Esophagus squamous epithelium (tissue), 5 donors: Measurements from ENCODE around the gene R3HDM4. TPM values are rescaled to one million over a fixed set of nuclear protein-coding genes. Genes with fewer than 3 reads are reported as not detected.
A peak's percentile ranks its signal among the peaks of the same experiment; 100 is the strongest.

Experiments
- DNase-seq: peaks from one replicate; lab custom pipeline; 2025; lab: John Stamatoyannopoulos, UW
- H3K27ac ChIP-seq, 4 donors: fragments of 200-600 bp; sonication (generic); one replicate each; pipeline ENCODE4 v1.5.1; 2016 to 2019; ENCODE audit warnings: mild to moderate bottlenecking in 1 of 4
- H3K27me3 ChIP-seq, 4 donors: fragments of 200-600 bp; sonication (generic); 1 replicate in 3 of 4; 2 replicates in 1 of 4; pipeline versions ENCODE4 v1.5.1 to v1.6.0; 2017 to 2021; ENCODE audit warnings: antibody characterized with exemption in 1 of 4
- H3K36me3 ChIP-seq, 3 donors: fragments of 200-600 bp; sonication (generic); one replicate each; pipeline ENCODE4 v1.5.1; 2016 to 2019
- H3K4me1 ChIP-seq, 3 donors: fragments of 200-600 bp; sonication (generic); one replicate each; pipeline ENCODE4 v1.5.1; 2017 to 2019
- H3K4me3 ChIP-seq, 4 donors: fragments of 200-600 bp; sonication (generic); 1 replicate in 3 of 4; 2 replicates in 1 of 4; pipeline ENCODE4 v1.5.1; 2016 to 2019; ENCODE audit warnings: mild to moderate bottlenecking in 2 of 4, moderate library complexity in 1 of 4
- H3K9me3 ChIP-seq, 3 donors: fragments of 200-600 bp; sonication (generic); one replicate each; pipeline ENCODE4 v1.5.1; 2016 to 2019
- CTCF ChIP-seq, 6 experiments: fragments of 450-650 bp in 4 of 6; fragments of 200-600 bp in 2 of 6; sonication (generic) in 2 of 6; IDR thresholded peaks; one replicate each; pipeline ENCODE4 v1.5.1; 2016 to 2019; ENCODE audit warnings: antibody characterized with exemption in 6 of 6, mild to moderate bottlenecking in 4 of 6, moderate library complexity in 4 of 6
- POLR2A ChIP-seq, 4 donors: fragments of 450-650 bp; IDR thresholded peaks; one replicate each; pipeline ENCODE4 v1.6.1; 2017; ENCODE audit warnings: antibody characterized with exemption in 4 of 4, mild to moderate bottlenecking in 4 of 4, moderate library complexity in 3 of 4
- WGBS, 2 donors: methylation state at CpG; one replicate each; pipeline ENCODE4 v1.1.5; 2018; 5-methylcytosine and 5-hydroxymethylcytosine counted together
- intact Hi-C: fragments of 100-400 bp; cut with DNase I; formaldehyde crosslinking; loops from one replicate; pipeline ENCODE4 v1.15.0; 2022
- total RNA-seq, 4 donors: library from RNA; depleted of rRNA; stranded (reverse); fragments of >200 nt; gene quantifications; one replicate each; pipeline ENCODE4 v1.1.0, GENCODE V29; 2016
- donor health status: DM: yes; HTN: yes; CAD: no.

R3HDM4 gene
- total RNA-seq, 4 donors from 2014 or later, result 42.9 to 83.7 (median 62.4) TPM

GRCh38 chr19:885536-886224 is 27.3 kb downstream of the R3HDM4 start:
- peaks cover 0 to 11% (median 0%) of the 10 kb centered on the region in 3 donors for H3K4me1 ChIP-seq
- no peak for DNase-seq
- intact Hi-C loops, result no loop called here
- no peaks in the 10 kb centered on the region for H3K9me3 ChIP-seq
- no peaks in the 10 kb centered on the region for H3K27me3 ChIP-seq
- peaks cover 36 to 100% (median 59%) of the 10 kb centered on the region in 3 donors for H3K36me3 ChIP-seq
- WGBS, 2 donors, result 93 to 95% methylated on average over 17 to 31 of the region's 64 CpGs
- no peak overlapping the region for H3K27ac ChIP-seq
- TF ChIP-seq POLR2A (IDR thresholded peaks at IDR 0.05) (no peak), CTCF (IDR thresholded peaks at IDR 0.05) (no peak)
- no peak overlapping the region for H3K4me3 ChIP-seq

- intact Hi-C loops, result no loop called here
- no peak overlapping the region for H3K27ac ChIP-seq
- no peak for TF ChIP-seq POLR2A (IDR thresholded peaks at IDR 0.05)
- TF ChIP-seq CTCF (IDR thresholded peaks at IDR 0.05), result no peak
- no peak for DNase-seq
- no peaks in the 10 kb centered on the region for H3K9me3 ChIP-seq
- H3K36me3 ChIP-seq, result peaks cover 38 to 100% (median 50%) of the 10 kb centered on the region in 3 donors
- WGBS, 2 donors, result 91% methylated on average over 7 of the region's 51 CpGs; no CpG with 5 or more reads in 1 of the 2 donors
- no peak overlapping the region for H3K4me3 ChIP-seq
- H3K4me1 ChIP-seq, result peaks cover 0 to 10% (median 0%) of the 10 kb centered on the region in 3 donors
- no peaks in the 10 kb centered on the region for H3K27me3 ChIP-seq
These were observed 28.4 kb downstream of the R3HDM4 start for GRCh38 chr19:884420-885211.

- 54 to 56% methylated on average over 3 to 10 of the region's 22 CpGs for WGBS, 2 donors
- H3K4me3 ChIP-seq, result no peak overlapping the region
- H3K4me1 ChIP-seq, result peaks cover 0 to 10% (median 0%) of the 10 kb centered on the region in 3 donors
- DNase-seq, result no peak
- H3K36me3 ChIP-seq, result peaks cover 33 to 100% (median 47%) of the 10 kb centered on the region in 3 donors
- intact Hi-C loops, result no loop called here
- TF ChIP-seq POLR2A (IDR thresholded peaks at IDR 0.05) (no peak), CTCF (IDR thresholded peaks at IDR 0.05) (peak in 4 of 6 experiments; percentile 11 to 72 (median 40))
- no peaks in the 10 kb centered on the region for H3K27me3 ChIP-seq
- H3K9me3 ChIP-seq, result no peaks in the 10 kb centered on the region
- H3K27ac ChIP-seq, result no peak overlapping the region
These were observed 29.3 kb downstream of the R3HDM4 start for GRCh38 chr19:883661-884211.

GRCh38 chr19:882871-883497 is 30.0 kb downstream of the R3HDM4 start:
- Histone ChIP-seq H3K4me3 (no peak overlapping the region), H3K4me1 (peaks cover 0 to 10% (median 0%) of the 10 kb centered on the region in 3 donors), H3K27ac (no peak overlapping the region), H3K27me3 (no peaks in the 10 kb centered on the region), H3K9me3 (no peaks in the 10 kb centered on the region), H3K36me3 (peaks cover 33 to 92% (median 47%) of the 10 kb centered on the region in 3 donors)
- DNase-seq, result no peak
- 90 to 93% methylated on average over 19 to 25 of the region's 30 CpGs for WGBS, 2 donors
- intact Hi-C loops, result no loop called here
- TF ChIP-seq POLR2A (IDR thresholded peaks at IDR 0.05) (no peak), CTCF (IDR thresholded peaks at IDR 0.05) (no peak)
